Mesendoderm (in vitro differentiated cells): ENCODE data around the gene KRTAP4-5.

Experiments used
- DNase-seq: peaks from one replicate; pipeline ENCODE4 v3.0.0; 2013
- H2AK5ac ChIP-seq: 2 replicates; pipeline ENCODE4 v1.6.1; 2013; ENCODE audit warnings: low read length, inconsistent platforms
- H2BK120ac ChIP-seq: 2 replicates; pipeline ENCODE4 v1.6.1; 2013; ENCODE audit warnings: low read depth, mild to moderate bottlenecking, low read length, moderate library complexity, mixed read lengths
- H2BK15ac ChIP-seq: replicated peaks from 2 replicates; pipeline ENCODE4 v1.6.1; 2013; ENCODE audit warnings: low read depth, mild to moderate bottlenecking, moderate library complexity
- H2BK5ac ChIP-seq: 2 replicates; pipeline ENCODE4 v1.6.1; 2013; ENCODE audit warnings: low read length, inconsistent platforms
- H3K18ac ChIP-seq: 2 replicates; pipeline ENCODE4 v1.6.1; 2013; ENCODE audit warnings: mild to moderate bottlenecking, low read length, mixed read lengths
- H3K23ac ChIP-seq: one replicate; pipeline ENCODE4 v1.6.1; 2013; ENCODE audit warnings: low read length
- H3K27ac ChIP-seq: 2 replicates; pipeline ENCODE4 v1.5.1; 2013; ENCODE audit warnings: low read depth, mild to moderate bottlenecking, inconsistent platforms, low read length, moderate library complexity
- H3K27me3 ChIP-seq: 2 replicates; pipeline ENCODE4 v1.6.1; 2013; ENCODE audit warnings: low read length, control low read depth, mild to moderate bottlenecking, inconsistent platforms; ENCODE audit not compliant: insufficient read depth, poor library complexity
- H3K36me3 ChIP-seq: 2 replicates; pipeline ENCODE4 v1.6.1; 2013; ENCODE audit warnings: low read length, inconsistent platforms; ENCODE audit not compliant: control insufficient read depth, insufficient read depth
- H3K4ac ChIP-seq: one replicate; pipeline ENCODE4 v1.6.1; 2013; ENCODE audit warnings: low read depth, mild to moderate bottlenecking, low read length, moderate library complexity
- H3K4me1 ChIP-seq: 2 replicates; pipeline ENCODE4 v1.6.1; 2013; ENCODE audit warnings: low read depth, low read length, inconsistent platforms; ENCODE audit not compliant: control insufficient read depth
- H3K4me2 ChIP-seq: 2 replicates; pipeline ENCODE4 v1.6.1; 2013; ENCODE audit warnings: low read length
- H3K4me3 ChIP-seq: 2 replicates; pipeline ENCODE4 v1.5.1; 2013; ENCODE audit warnings: mild to moderate bottlenecking, low read length
- H3K56ac ChIP-seq: one replicate; pipeline ENCODE4 v1.6.1; 2013; ENCODE audit warnings: low read length
- H3K79me1 ChIP-seq: 2 replicates; pipeline ENCODE4 v1.6.1; 2013; ENCODE audit warnings: low read length, inconsistent platforms
- H3K79me2 ChIP-seq: 2 replicates; pipeline ENCODE4 v1.6.1; 2013; ENCODE audit warnings: mild to moderate bottlenecking, low read length; ENCODE audit not compliant: control insufficient read depth, insufficient read depth
- H3K9ac ChIP-seq: 2 replicates; pipeline ENCODE4 v1.6.1; 2013; ENCODE audit warnings: low read length, inconsistent platforms
- H4K5ac ChIP-seq: one replicate; pipeline ENCODE4 v1.6.1; 2013; ENCODE audit warnings: low read length
- H4K8ac ChIP-seq: one replicate; pipeline ENCODE4 v1.6.1; 2013; ENCODE audit warnings: low read depth, mild to moderate bottlenecking, control low read depth, low read length, moderate library complexity
- WGBS: extraction: QIAGEN DNeasy Blood & Tissue Kit; methylation state at CpG from one replicate; pipeline ENCODE4 v1.1.7; 2013; ENCODE audit warnings: low lambda C conversion rate, missing lambda C conversion rate; ENCODE audit not compliant: insufficient coverage; ENCODE audit errors: extremely low coverage; 5-methylcytosine and 5-hydroxymethylcytosine counted together

KRTAP4-5 gene

DNA sequence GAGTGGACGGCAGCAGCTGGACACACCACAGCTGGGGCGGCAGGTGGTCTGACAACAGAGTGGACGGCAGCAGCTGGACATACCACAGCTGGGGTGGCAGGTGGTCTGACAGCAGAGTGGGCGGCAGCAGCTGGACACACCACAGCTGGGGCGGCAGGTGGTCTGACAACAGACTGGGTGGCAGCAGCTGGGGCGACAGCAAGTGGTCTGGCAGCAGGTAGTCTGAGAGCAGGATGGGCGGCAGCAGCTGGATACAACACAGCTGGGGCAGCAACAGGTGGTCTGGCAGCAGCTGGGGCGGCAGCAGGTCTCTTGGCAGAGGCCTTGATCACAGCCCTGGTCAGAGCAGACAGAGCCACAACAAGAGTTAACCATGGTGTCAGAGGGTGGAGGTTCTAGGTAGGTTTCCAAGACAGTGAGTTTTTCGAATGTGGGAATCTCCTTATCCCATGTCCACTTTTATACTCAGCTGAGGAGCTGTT is 34.9 kb upstream of the KRTAP4-5 start, which contains the start of gene KRTAP4-1:
Gene KRTAP4-1 (minus strand): TSS at position 432 of the 482 bp plus-strand sequence. CDS start 57 bp downstream, at position 375.
- H3K27me3 ChIP-seq, result no peaks in the 10 kb centered on the region
- H3K27ac ChIP-seq, result no peak within 1 kb of the TSS
- H3K4me3 ChIP-seq, result no peak within 1 kb of the TSS
- no peak within 1 kb of the TSS for H3K9ac ChIP-seq
- no peak within 1 kb of the TSS for H2BK15ac ChIP-seq
- H4K8ac ChIP-seq, result no peak within 1 kb of the TSS
- no CpG with 5 or more reads among the region's 9 CpGs for WGBS
- H4K5ac ChIP-seq, result no peak within 1 kb of the TSS
- H3K4me2 ChIP-seq, result no peak within 1 kb of the TSS
- H3K18ac ChIP-seq, result no peak within 1 kb of the TSS
- no peak for DNase-seq
- no peaks in the 10 kb centered on the region for H3K36me3 ChIP-seq
- no peak within 1 kb of the TSS for H3K56ac ChIP-seq
- no peak within 1 kb of the TSS for H3K23ac ChIP-seq
- no peaks in the 10 kb centered on the region for H3K79me2 ChIP-seq
- no peaks in the 10 kb centered on the region for H3K79me1 ChIP-seq
- no peak within 1 kb of the TSS for H2BK120ac ChIP-seq
- H3K4ac ChIP-seq, result no peak within 1 kb of the TSS
- H3K4me1 ChIP-seq, result no peaks in the 10 kb centered on the region
- no peak within 1 kb of the TSS for H2BK5ac ChIP-seq
- no peak within 1 kb of the TSS for H2AK5ac ChIP-seq

DNA sequence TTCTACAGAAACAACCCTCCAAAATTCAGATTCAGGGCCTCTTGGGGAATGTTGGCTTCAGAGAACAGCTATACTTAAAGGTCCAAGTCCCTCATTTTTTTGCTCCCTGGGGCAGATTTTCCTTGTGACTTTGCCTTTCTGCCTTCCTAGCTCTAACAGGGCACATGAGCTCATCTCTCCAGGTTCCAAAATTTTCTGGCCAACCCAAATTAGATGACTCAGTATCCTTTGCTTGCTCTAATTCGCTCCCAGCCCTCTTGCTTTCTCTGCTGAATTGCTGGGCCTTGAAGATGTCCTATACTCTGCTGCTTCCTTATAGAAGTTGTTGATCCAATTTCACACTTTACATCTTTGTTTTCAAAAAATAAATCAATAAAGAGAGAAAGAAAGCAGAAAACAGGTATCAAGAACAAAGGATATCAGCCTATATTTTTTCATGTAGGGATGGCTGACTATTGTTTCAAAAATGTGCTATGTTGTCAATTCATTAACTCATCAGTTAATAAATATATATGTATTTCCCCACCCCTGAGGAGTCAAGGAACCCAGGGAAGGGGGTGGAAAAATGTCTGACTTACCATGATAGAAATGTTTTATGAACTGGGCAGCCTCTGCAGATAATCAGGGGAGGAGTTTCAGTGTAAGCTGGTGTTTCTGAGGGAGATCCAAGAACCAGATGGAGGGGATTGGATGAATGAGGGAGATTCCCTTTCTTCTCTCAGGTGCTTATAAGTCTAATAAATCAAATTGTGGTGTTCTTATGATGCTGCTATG is 29.4 kb upstream of the KRTAP4-5 start:
- no peak for DNase-seq
- no peak overlapping the region for H3K4me2 ChIP-seq
- H4K8ac ChIP-seq, result no peak overlapping the region
- no peak overlapping the region for H3K56ac ChIP-seq
- no peak overlapping the region for H2BK5ac ChIP-seq
- no peak overlapping the region for H3K4me3 ChIP-seq
- no peaks in the 10 kb centered on the region for H3K36me3 ChIP-seq
- H2BK120ac ChIP-seq, result no peak overlapping the region
- no peaks in the 10 kb centered on the region for H3K4me1 ChIP-seq
- no peaks in the 10 kb centered on the region for H3K79me2 ChIP-seq
- H2BK15ac ChIP-seq, result no peak overlapping the region
- H3K4ac ChIP-seq, result no peak overlapping the region
- WGBS, result no CpG with 5 or more reads among the region's 1 CpG
- no peaks in the 10 kb centered on the region for H3K79me1 ChIP-seq
- no peaks in the 10 kb centered on the region for H3K27me3 ChIP-seq
- no peak overlapping the region for H3K27ac ChIP-seq
- no peak overlapping the region for H4K5ac ChIP-seq
- no peak overlapping the region for H2AK5ac ChIP-seq
- H3K9ac ChIP-seq, result no peak overlapping the region
- H3K18ac ChIP-seq, result no peak overlapping the region
- H3K23ac ChIP-seq, result no peak overlapping the region

DNA sequence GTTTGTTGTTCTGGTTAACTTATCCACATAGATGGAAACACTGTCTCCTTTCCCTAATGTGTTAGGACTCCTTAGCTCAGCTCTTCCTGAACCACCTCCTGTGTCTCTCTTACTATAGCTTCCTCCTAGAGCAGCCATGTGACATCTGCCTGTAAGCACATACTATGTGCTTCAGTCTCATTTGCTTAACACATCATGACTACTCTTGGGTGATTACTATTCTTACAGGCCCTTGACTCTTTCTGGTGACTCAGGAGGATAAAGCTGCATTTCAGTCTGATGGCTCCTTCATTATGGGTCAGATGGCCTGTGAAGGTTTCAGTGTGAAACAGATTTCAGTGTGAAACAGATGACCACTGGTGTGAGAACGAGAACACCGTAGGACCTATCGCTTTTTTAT is 28.7 kb upstream of the KRTAP4-5 start:
- WGBS, result no CpG with 5 or more reads among the region's 3 CpGs
- Histone ChIP-seq H3K4me1 (no peaks in the 10 kb centered on the region), H3K36me3 (no peaks in the 10 kb centered on the region), H2BK5ac (no peak overlapping the region), H4K8ac (no peak overlapping the region), H3K23ac (no peak overlapping the region), H2BK15ac (no peak overlapping the region), H2BK120ac (no peak overlapping the region), H3K4me3 (no peak overlapping the region), H3K4me2 (no peak overlapping the region), H4K5ac (no peak overlapping the region), H3K9ac (no peak overlapping the region), H3K4ac (no peak overlapping the region), H3K27ac (no peak overlapping the region), H3K79me2 (no peaks in the 10 kb centered on the region), H3K79me1 (no peaks in the 10 kb centered on the region), H3K18ac (no peak overlapping the region), H2AK5ac (no peak overlapping the region), H3K56ac (no peak overlapping the region), H3K27me3 (no peaks in the 10 kb centered on the region)
- DNase-seq, result no peak

DNA sequence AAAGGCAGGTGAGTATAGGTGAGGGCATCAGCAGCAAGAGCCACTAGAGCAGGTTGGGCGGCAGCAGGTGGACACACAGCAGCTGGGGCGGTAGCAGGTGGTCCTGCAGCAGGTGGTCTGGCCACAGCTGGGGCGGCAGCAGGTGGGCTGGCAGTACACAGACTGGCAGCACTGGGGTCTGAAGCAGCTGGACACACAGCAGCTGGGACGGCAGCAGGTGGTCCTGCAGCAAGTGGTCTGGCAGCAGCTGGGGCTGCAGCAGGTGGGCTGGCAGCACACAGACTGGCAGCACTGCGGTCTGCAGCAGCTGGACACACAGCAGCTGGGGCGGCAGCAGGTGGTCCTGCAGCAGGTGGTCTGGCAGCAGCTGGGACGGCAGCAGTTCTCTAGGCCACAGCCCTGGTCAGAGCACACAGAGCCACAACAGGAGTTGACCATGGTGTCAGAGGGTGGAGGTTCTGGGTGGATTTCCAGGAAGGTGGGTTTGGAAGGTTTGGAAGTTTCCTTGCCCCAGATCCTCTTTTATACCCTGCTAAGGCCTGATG is 28.2 kb upstream of the KRTAP4-5 start, which contains the start of gene KRTAP4-2:
Gene KRTAP4-2 (minus strand): TSS at position 495 of the 545 bp plus-strand sequence. CDS start 57 bp downstream, at position 438.
- no peak within 1 kb of the TSS for H3K27ac ChIP-seq
- H3K18ac ChIP-seq, result no peak within 1 kb of the TSS
- no peak within 1 kb of the TSS for H2BK15ac ChIP-seq
- H3K27me3 ChIP-seq, result no peaks in the 10 kb centered on the region
- H3K4me2 ChIP-seq, result no peak within 1 kb of the TSS
- no CpG with 5 or more reads among the region's 7 CpGs for WGBS
- no peak within 1 kb of the TSS for H2AK5ac ChIP-seq
- no peaks in the 10 kb centered on the region for H3K79me2 ChIP-seq
- H3K79me1 ChIP-seq, result no peaks in the 10 kb centered on the region
- no peak within 1 kb of the TSS for H3K4ac ChIP-seq
- no peak within 1 kb of the TSS for H3K23ac ChIP-seq
- no peak within 1 kb of the TSS for H3K4me3 ChIP-seq
- no peak for DNase-seq
- H2BK5ac ChIP-seq, result no peak within 1 kb of the TSS
- no peak within 1 kb of the TSS for H3K56ac ChIP-seq
- H2BK120ac ChIP-seq, result no peak within 1 kb of the TSS
- no peak within 1 kb of the TSS for H4K5ac ChIP-seq
- H3K4me1 ChIP-seq, result no peaks in the 10 kb centered on the region
- no peaks in the 10 kb centered on the region for H3K36me3 ChIP-seq
- no peak within 1 kb of the TSS for H3K9ac ChIP-seq
- no peak within 1 kb of the TSS for H4K8ac ChIP-seq

DNA sequence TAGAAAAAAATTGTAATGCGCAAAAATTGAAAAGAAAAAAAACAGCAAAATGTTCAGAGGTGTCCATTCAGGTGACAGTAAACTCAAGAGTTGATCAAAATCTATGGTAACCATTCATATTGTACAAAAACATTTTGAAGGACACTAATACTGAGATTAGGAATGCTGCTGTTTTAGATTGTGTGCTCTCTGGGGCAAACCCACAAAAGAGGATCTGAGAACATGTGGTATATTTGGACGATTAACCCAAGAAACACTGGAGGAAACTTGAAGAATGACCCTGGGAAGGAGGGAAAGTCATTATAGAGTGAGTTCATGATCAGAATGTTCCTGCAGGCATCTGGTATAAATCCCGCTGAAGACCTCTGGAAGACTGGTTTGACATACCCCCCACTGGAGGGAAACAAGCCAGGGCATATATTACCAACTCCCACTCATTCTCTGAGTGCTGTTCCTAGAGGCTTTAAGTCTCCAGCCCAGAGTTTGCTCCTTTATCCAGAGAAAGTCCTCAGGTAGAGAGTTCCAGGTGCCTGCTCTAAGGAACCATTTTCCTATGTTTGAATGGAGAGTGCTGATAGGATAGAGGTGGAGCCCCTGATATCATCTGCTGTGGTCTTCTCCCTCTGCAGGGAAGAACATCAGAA is 27.2 kb upstream of the KRTAP4-5 start:
- H3K27me3 ChIP-seq, result no peaks in the 10 kb centered on the region
- H3K4me2 ChIP-seq, result no peak overlapping the region
- no peak overlapping the region for H2AK5ac ChIP-seq
- H3K4me3 ChIP-seq, result no peak overlapping the region
- no peaks in the 10 kb centered on the region for H3K4me1 ChIP-seq
- no peaks in the 10 kb centered on the region for H3K79me2 ChIP-seq
- no peak overlapping the region for H2BK120ac ChIP-seq
- no peak overlapping the region for H3K9ac ChIP-seq
- H3K4ac ChIP-seq, result no peak overlapping the region
- no peak overlapping the region for H3K23ac ChIP-seq
- no peaks in the 10 kb centered on the region for H3K79me1 ChIP-seq
- no peak overlapping the region for H2BK5ac ChIP-seq
- H2BK15ac ChIP-seq, result no peak overlapping the region
- DNase-seq, result no peak
- no peak overlapping the region for H3K18ac ChIP-seq
- H3K36me3 ChIP-seq, result no peaks in the 10 kb centered on the region
- no peak overlapping the region for H4K5ac ChIP-seq
- H3K56ac ChIP-seq, result no peak overlapping the region
- H3K27ac ChIP-seq, result no peak overlapping the region
- WGBS, result no CpG with 5 or more reads among the region's 3 CpGs
- H4K8ac ChIP-seq, result no peak overlapping the region
